ENCODE measurements around the gene INPP5A. TPM values are rescaled to one million over a fixed set of nuclear protein-coding genes. Genes with fewer than 3 reads are reported as not detected.

INPP5A gene
- total and polyA plus RNA-seq, 9 of the 15 experiments (the other 6 are each of a cell fraction or from before 2014, with no cell fraction given) = 0.66 to 11.6 (median 7.7) TPM

GRCh38 chr10:132630156-132630555 is 92.6 kb downstream of the INPP5A start:
- FAIRE-seq (no peak), DNase-seq (ENCODE audit: extremely low read depth in 1 of 4, low spot score in 3 of 4) (no peak), ATAC-seq (no peak)
- H3K9me1 ChIP-seq (ENCODE audit: control insufficient read depth, insufficient read depth, low read length) = peaks cover 3% of the 10 kb centered on the region
- BruUV-seq (replicated peaks) = no TSS peak
- H3K27ac ChIP-seq (ENCODE audit: extremely low read depth, low read depth, low read length) = no peak overlapping the region
- no peaks in the 10 kb centered on the region for H3K79me2 ChIP-seq (ENCODE audit: control insufficient read depth, insufficient read depth, low read length)
- H3K36me3 ChIP-seq (ENCODE audit: control insufficient read depth, insufficient read depth, low read length) = no peaks in the 10 kb centered on the region
- TF ChIP-seq STAT5A (IDR thresholded peaks at IDR 0.05; ENCODE audit: borderline replicate concordance, low read length) (no peak), YY1 (IDR thresholded peaks at IDR 0.05; ENCODE audit: borderline replicate concordance in 1 of 3, control insufficient read depth in 1 of 3, extremely low read depth in 1 of 3, insufficient read depth in 3 of 3, insufficient read length in 1 of 3, insufficient replicate concordance in 2 of 3, low read depth in 1 of 3, low read length in 2 of 3) (no peak), ZNF232 (CRISPR knock-in tag; IDR thresholded peaks at IDR 0.05) (no peak), CHCHD3 (CRISPR knock-in tag; IDR thresholded peaks at IDR 0.05) (no peak), ADNP (tag; IDR thresholded peaks at IDR 0.05) (no peak), PPARD (CRISPR knock-in tag; IDR thresholded peaks at IDR 0.05) (no peak), CREB3 (tag; conservative IDR thresholded peaks at IDR 0.05; ENCODE audit: low read depth) (no peak), SRSF3 (IDR thresholded peaks at IDR 0.05; ENCODE audit: insufficient read depth, low read length) (no peak), ZNF551 (CRISPR knock-in tag; IDR thresholded peaks at IDR 0.05) (no peak), HMBOX1 (IDR thresholded peaks at IDR 0.05) (no peak), ZBED1 (IDR thresholded peaks at IDR 0.05) (no peak), CREBBP (IDR thresholded peaks at IDR 0.05; ENCODE audit: low read depth, low read length) (no peak), KAT2B (IDR thresholded peaks at IDR 0.05; ENCODE audit: low read depth, low read length) (no peak), NFE2L1 (tag; IDR thresholded peaks at IDR 0.05; ENCODE audit: borderline replicate concordance, low read depth) (no peak), NR4A1 (CRISPR knock-in tag; IDR thresholded peaks at IDR 0.05) (no peak), NR4A1 (tag; IDR thresholded peaks at IDR 0.05) (no peak)
- peaks cover 44% of the 10 kb centered on the region for H4K20me1 ChIP-seq (replicated peaks; ENCODE audit: control insufficient read depth, insufficient read depth, low read length)
- H3K9me3 ChIP-seq (replicated peaks; ENCODE audit: control insufficient read depth, insufficient read depth, low read depth, low read length) = no peaks in the 10 kb centered on the region
- H3K4me2 ChIP-seq (ENCODE audit: insufficient read depth, low read length) = no peak overlapping the region
- H3K4me3 ChIP-seq = no peak overlapping the region
- ChIA-PET CTCF (ENCODE audit: low intra/inter-chr PET ratio) (no interaction called here), POLR2A (interaction anchor here (0.7 kb wide), 1 partner anchor 268 kb away, joined by 4 read pairs; no protein-coding TSS in a partner anchor)
- H3K27me3 ChIP-seq (ENCODE audit: control insufficient read depth in 2 of 2, insufficient read depth in 2 of 2, low read length in 2 of 2) = peaks cover 0 to 21% of the 10 kb centered on the region in 2 experiments; a peak in 3 of 5 replicates
- no peak overlapping the region for H3K9ac ChIP-seq (ENCODE audit: insufficient read depth in 1 of 2, low read depth in 2 of 2, low read length in 2 of 2)
- in situ Hi-C loops (cut with MboI) = loop anchor here (10.0 kb wide), 3 partner anchors 175 to 405 kb away; no protein-coding TSS in a partner anchor
- H3K4me1 ChIP-seq (replicated peaks in 1 of 2; ENCODE audit: control insufficient read depth in 2 of 2, insufficient read depth in 2 of 2, low read length in 2 of 2) = peaks cover 11 to 20% of the 10 kb centered on the region in 2 experiments; a peak in 4 of 5 replicates
- H2AFZ ChIP-seq (ENCODE audit: low read depth, low read length) = no peak overlapping the region
- 25% methylated on average over 3 of the region's 5 CpGs for WGBS (ENCODE audit: insufficient coverage, low coverage, missing lambda C conversion rate)
- intact Hi-C loops (cut with micrococcal nuclease) = loop anchor here (10.0 kb wide), 1 partner anchor 95 kb away; the partner anchor contains the start of gene INPP5A

Measured in K562 (cell line).